HG02623 (cell line): Measurements from ENCODE around the gene DCAF15.
"Not testable (repeated sequence)": the region's sequence is repeated elsewhere in the genome, so short reads cannot be mapped to it uniquely, and the experiment has no call there.

Source experiments
- ATAC-seq: cut with Tn5 transposase; IDR thresholded peaks from one replicate; pipeline ENCODE4 v1.9.1; 2021; ENCODE audit warnings: moderate library complexity; ENCODE audit not compliant: unreplicated experiment

The DCAF15 gene

GRCh38 chr19:13959141-13959961 lies 7.0 kb downstream of the DCAF15 start:
- ATAC-seq, result no peak

- ATAC-seq, result no peak
These were observed 7.9 kb downstream of the DCAF15 start for GRCh38 chr19:13959962-13960862.

- ATAC-seq, result no peak
These were observed 8.8 kb downstream of the DCAF15 start for GRCh38 chr19:13960863-13961784.

- ATAC-seq, result no peak
These were observed 9.8 kb downstream of the DCAF15 start for GRCh38 chr19:13961826-13962698.

GRCh38 chr19:13962699-13963602 lies 10.6 kb downstream of the DCAF15 start:
- ATAC-seq, result no peak

- no peak for ATAC-seq
These were observed 11.3 kb downstream of the DCAF15 start for GRCh38 chr19:13963603-13964105.

GRCh38 chr19:13964776-13965175 lies 12.5 kb downstream of the DCAF15 start:
- no peak for ATAC-seq

GRCh38 chr19:13965377-13965896 lies 13.1 kb downstream of the DCAF15 start:
- ATAC-seq, result no peak

- no peak for ATAC-seq
These were observed 13.8 kb downstream of the DCAF15 start for GRCh38 chr19:13965926-13966683.

GRCh38 chr19:13966684-13967128 lies 14.4 kb downstream of the DCAF15 start:
- no peak for ATAC-seq

- not testable (repeated sequence) for ATAC-seq
These were observed 14.9 kb downstream of the DCAF15 start for GRCh38 chr19:13967206-13967605.

GRCh38 chr19:13968383-13968935 lies 16.1 kb downstream of the DCAF15 start:
- no peak for ATAC-seq

GRCh38 chr19:13968999-13969398 lies 16.7 kb downstream of the DCAF15 start:
- no peak for ATAC-seq

GRCh38 chr19:13969897-13970296 lies 17.6 kb downstream of the DCAF15 start:
- ATAC-seq, result no peak

GRCh38 chr19:13971868-13972267 lies 19.6 kb downstream of the DCAF15 start:
- not testable (repeated sequence) for ATAC-seq

GRCh38 chr19:13972368-13973155 lies 20.3 kb downstream of the DCAF15 start:
- no peak for ATAC-seq
